H9 (cell line): ENCODE results near the gene RNF157. TPM values are rescaled to one million over a fixed set of nuclear protein-coding genes. Genes with fewer than 3 reads are reported as not detected.

Source experiments
- DNase-seq: peaks from one replicate; pipeline ENCODE4 v3.0.0-alpha.2; 2017
- H2AFZ ChIP-seq: one replicate; pipeline ENCODE4 v1.6.1; 2013; ENCODE audit warnings: mild to moderate bottlenecking, low read length, control low read depth, moderate library complexity
- H2AK5ac ChIP-seq: 2 replicates; pipeline ENCODE4 v1.6.1; 2013; ENCODE audit warnings: low read length, control low read depth, mixed read lengths; ENCODE audit not compliant: insufficient read length
- H2BK120ac ChIP-seq: one replicate; pipeline ENCODE4 v1.6.1; 2013; ENCODE audit warnings: low read depth, mild to moderate bottlenecking, low read length, control low read depth, inconsistent platforms; ENCODE audit not compliant: poor library complexity, severe bottlenecking
- H2BK12ac ChIP-seq: 2 replicates; pipeline ENCODE4 v1.6.1; 2013; ENCODE audit warnings: low read length, control low read depth, mixed read lengths, low read depth; ENCODE audit not compliant: insufficient read length
- H2BK15ac ChIP-seq: 2 replicates; pipeline ENCODE4 v1.6.1; 2013; ENCODE audit warnings: low read depth, low read length, control low read depth
- H2BK20ac ChIP-seq: one replicate; pipeline ENCODE4 v1.6.1; 2013; ENCODE audit warnings: low read depth, mild to moderate bottlenecking, low read length, control low read depth, inconsistent platforms; ENCODE audit not compliant: poor library complexity, severe bottlenecking
- H2BK5ac ChIP-seq: 2 replicates; pipeline ENCODE4 v1.6.1; 2013; ENCODE audit warnings: low read length, control low read depth, mixed read lengths; ENCODE audit not compliant: insufficient read length
- H3K14ac ChIP-seq: 2 replicates; pipeline ENCODE4 v1.6.1; 2013; ENCODE audit warnings: low read length, control low read depth; ENCODE audit not compliant: insufficient read depth
- H3K18ac ChIP-seq: 2 replicates; pipeline ENCODE4 v1.6.1; 2013; ENCODE audit warnings: low read depth, mild to moderate bottlenecking, mixed read lengths, low read length, control low read depth; ENCODE audit not compliant: insufficient read length
- H3K23ac ChIP-seq: 2 replicates; pipeline ENCODE4 v1.6.1; 2013; ENCODE audit warnings: low read length, control low read depth, mixed read lengths, low read depth; ENCODE audit not compliant: insufficient read length
- H3K23me2 ChIP-seq: 2 replicates; pipeline ENCODE4 v1.6.1; 2013; ENCODE audit warnings: low read depth, mild to moderate bottlenecking, mixed read lengths, low read length, control low read depth; ENCODE audit not compliant: insufficient read length, poor library complexity, severe bottlenecking
- H3K27ac ChIP-seq: 2 replicates; pipeline ENCODE4 v1.5.1; 2013; ENCODE audit warnings: low read length, control low read depth, mixed read lengths, low read depth; ENCODE audit not compliant: insufficient read length
- H3K27me3 ChIP-seq: 2 replicates; pipeline ENCODE4 v1.6.1; 2013; ENCODE audit warnings: low read length, control low read depth, inconsistent platforms; ENCODE audit not compliant: insufficient read depth
- H3K4ac ChIP-seq: 2 replicates; pipeline ENCODE4 v1.6.1; 2013; ENCODE audit warnings: low read depth, mild to moderate bottlenecking, control low read depth, inconsistent platforms, low read length, moderate library complexity
- H3K4me1 ChIP-seq: 2 replicates; pipeline ENCODE4 v1.6.1; 2013; ENCODE audit warnings: low read length, control low read depth, inconsistent platforms; ENCODE audit not compliant: insufficient read depth
- H3K4me2 ChIP-seq: 2 replicates; pipeline ENCODE4 v1.6.1; 2013; ENCODE audit warnings: low read length, control low read depth, mixed read lengths; ENCODE audit not compliant: insufficient read length, insufficient read depth
- H3K56ac ChIP-seq: 2 replicates; pipeline ENCODE4 v1.6.1; 2013; ENCODE audit warnings: low read depth, mild to moderate bottlenecking, mixed read lengths, low read length, control low read depth; ENCODE audit not compliant: insufficient read length
- H3K79me1 ChIP-seq: 2 replicates; pipeline ENCODE4 v1.6.1; 2013; ENCODE audit warnings: low read depth, mild to moderate bottlenecking, moderate library complexity, low read length, control low read depth, inconsistent platforms; ENCODE audit not compliant: insufficient read depth, poor library complexity, severe bottlenecking
- H3K79me2 ChIP-seq: 2 replicates; pipeline ENCODE4 v1.6.1; 2013; ENCODE audit warnings: low read length, control low read depth, inconsistent platforms; ENCODE audit not compliant: insufficient read depth
- H3K9ac ChIP-seq: 2 replicates; pipeline ENCODE4 v1.6.1; 2013; ENCODE audit warnings: low read length, control low read depth, mixed read lengths; ENCODE audit not compliant: insufficient read length; ENCODE audit errors: extremely low read depth
- H3K9me3 ChIP-seq: one replicate; pipeline ENCODE4 v1.6.1; 2013; ENCODE audit warnings: low read depth, low read length, inconsistent platforms; ENCODE audit not compliant: control insufficient read depth
- H3T11ph ChIP-seq: one replicate; pipeline ENCODE4 v1.6.1; 2013; ENCODE audit warnings: mild to moderate bottlenecking, low read length, control low read depth, inconsistent platforms
- H4K20me1 ChIP-seq: one replicate; pipeline ENCODE4 v1.6.1; 2013; ENCODE audit not compliant: control insufficient read depth, insufficient read length, insufficient read depth
- H4K5ac ChIP-seq: 2 replicates; pipeline ENCODE4 v1.6.1; 2013; ENCODE audit warnings: low read depth, mild to moderate bottlenecking, mixed read lengths, low read length, control low read depth; ENCODE audit not compliant: insufficient read length
- H4K8ac ChIP-seq: replicated peaks from 2 replicates; pipeline ENCODE4 v1.6.1; 2013; ENCODE audit warnings: low read length, control low read depth, mixed read lengths, low read depth; ENCODE audit not compliant: insufficient read length
- H4K91ac ChIP-seq: 2 replicates; pipeline ENCODE4 v1.6.1; 2013; ENCODE audit warnings: low read depth, mild to moderate bottlenecking, moderate library complexity, mixed read lengths, low read length, control low read depth; ENCODE audit not compliant: insufficient read length
- H3K27ac Mint-ChIP-seq, 3 experiments: 2 replicates in 2 of 3; 3 replicates in 1 of 3; pipeline ENCODE4 v1.8.0; 2020 to 2021; ENCODE audit warnings: mixed read lengths in 3 of 3, mild to moderate bottlenecking in 1 of 3, moderate library complexity in 1 of 3
- H3K27me3 Mint-ChIP-seq: 2 replicates; pipeline ENCODE4 v1.8.0; 2021; ENCODE audit warnings: low read depth, mild to moderate bottlenecking, moderate library complexity, mixed read lengths
- H3K36me3 Mint-ChIP-seq, 3 experiments: 2 replicates in 2 of 3; 3 replicates in 1 of 3; pipeline ENCODE4 v1.8.0; 2020 to 2021; ENCODE audit warnings: low read depth in 3 of 3, mixed read lengths in 3 of 3; ENCODE audit not compliant: insufficient read depth in 1 of 3
- H3K4me1 Mint-ChIP-seq, 2 experiments: 2 replicates each; pipeline ENCODE4 v1.8.0; 2020; ENCODE audit warnings: mixed read lengths in 2 of 2
- H3K4me3 Mint-ChIP-seq, 2 experiments: 2 replicates in 1 of 2; 3 replicates in 1 of 2; pipeline ENCODE4 v1.8.0; 2020 to 2021; ENCODE audit warnings: mild to moderate bottlenecking in 2 of 2, mixed read lengths in 2 of 2, moderate library complexity in 1 of 2
- H3K9me3 Mint-ChIP-seq, 2 experiments: 2 replicates in 1 of 2; 3 replicates in 1 of 2; pipeline ENCODE4 v1.8.0; 2020; ENCODE audit warnings: mild to moderate bottlenecking in 2 of 2, mixed read lengths in 2 of 2, moderate library complexity in 1 of 2
- CTCF ChIP-seq: fragments of 200-600 bp; sonication (generic); conservative IDR thresholded peaks from 3 replicates; pipeline ENCODE4 v1.8.0; 2021; ENCODE audit warnings: antibody characterized with exemption, mild to moderate bottlenecking
- WGBS: extraction: QIAGEN DNeasy Blood & Tissue Kit; methylation state at CpG from one replicate; pipeline ENCODE4 v1.1.7; 2013; ENCODE audit warnings: missing lambda C conversion rate, low lambda C conversion rate, mixed read lengths; ENCODE audit not compliant: insufficient read length; ENCODE audit errors: extremely low coverage; 5-methylcytosine and 5-hydroxymethylcytosine counted together
- total RNA-seq: library from RNA; stranded (reverse); gene quantifications from 2 replicates; pipeline ENCODE4 v1.2.1, GENCODE V29; 2021

The RNF157 gene
- total RNA-seq, 1 experiment from 2014 or later: 9.9 TPM

GRCh38 chr17:76161619-76162266 lies 78.5 kb downstream of the RNF157 start:
- no peak overlapping the region for H3K18ac ChIP-seq

More at GRCh38 chr17:76161619-76162266, 78.5 kb downstream of the RNF157 start:
- Histone ChIP-seq H4K91ac (no peak overlapping the region), H3K4ac (no peak overlapping the region), H3T11ph (no peak overlapping the region), H2BK12ac (no peak overlapping the region), H3K79me1 (no peaks in the 10 kb centered on the region), H2BK5ac (no peak overlapping the region), H3K4me2 (no peak overlapping the region), H3K27me3 (no peaks in the 10 kb centered on the region), H2BK20ac (no peak overlapping the region), H3K27ac (no peak overlapping the region), H3K56ac (no peak overlapping the region), H3K14ac (no peak overlapping the region), H3K23me2 (no peaks in the 10 kb centered on the region), H3K79me2 (no peaks in the 10 kb centered on the region), H2BK120ac (no peak overlapping the region), H3K23ac (no peak overlapping the region), H4K8ac (no peak overlapping the region), H2AFZ (no peak overlapping the region), H2AK5ac (no peak overlapping the region), H2BK15ac (no peak overlapping the region), H3K9ac (no peak overlapping the region), H3K4me1 (no peaks in the 10 kb centered on the region; the same call in 1 of the 2 replicates), H3K9me3 (no peaks in the 10 kb centered on the region), H4K5ac (no peak overlapping the region), H4K20me1 (no peaks in the 10 kb centered on the region)
- Mint-ChIP-seq H3K4me3 (no peak overlapping the region), H3K4me1 (peaks cover 15 to 36% of the 10 kb centered on the region in 2 experiments), H3K27ac (peak overlapping the region in 1 of 3 experiments; percentile 33; a peak in 1 of 7 replicates), H3K36me3 (no peaks in the 10 kb centered on the region; a peak in 1 of 7 replicates), H3K9me3 (no peaks in the 10 kb centered on the region), H3K27me3 (no peaks in the 10 kb centered on the region; the same call in 1 of the 2 replicates)
- no CpG with 5 or more reads among the region's 20 CpGs for WGBS
- no peak for TF ChIP-seq CTCF
- DNase-seq: no peak
